Esophagus (tissue), 2 donors: ENCODE results near the gene MRPL24. TPM values are rescaled to one million over a fixed set of nuclear protein-coding genes. Genes with fewer than 3 reads are reported as not detected.
"Not testable (repeated sequence)": the region's sequence is repeated elsewhere in the genome, so short reads cannot be mapped to it uniquely, and the experiment has no call there.

ENCODE experiments used
- H3K27ac ChIP-seq, 2 donors: one replicate each; pipeline ENCODE4 v1.5.1; 2013; ENCODE audit warnings: low read depth in 2 of 2, mild to moderate bottlenecking in 2 of 2, inconsistent platforms in 1 of 2, low read length in 1 of 2, moderate library complexity in 1 of 2
- H3K27me3 ChIP-seq, 2 donors: one replicate each; pipeline ENCODE4 v1.6.1; 2013; ENCODE audit warnings: low read length in 2 of 2, control low read depth in 1 of 2, mild to moderate bottlenecking in 1 of 2; ENCODE audit not compliant: insufficient read depth in 2 of 2, control insufficient read depth in 1 of 2
- H3K36me3 ChIP-seq, 2 donors: one replicate each; pipeline ENCODE4 v1.6.1; 2013; ENCODE audit warnings: low read length in 1 of 2; ENCODE audit not compliant: control insufficient read depth in 2 of 2, insufficient read depth in 2 of 2
- H3K4me1 ChIP-seq, 2 donors: one replicate each; pipeline ENCODE4 v1.6.1; 2013; ENCODE audit warnings: low read length in 1 of 2; ENCODE audit not compliant: control insufficient read depth in 2 of 2, insufficient read depth in 2 of 2
- H3K4me3 ChIP-seq, 2 donors: one replicate each; pipeline ENCODE4 v1.5.1; 2013; ENCODE audit warnings: low read length in 2 of 2, mild to moderate bottlenecking in 2 of 2, low read depth in 1 of 2, moderate library complexity in 1 of 2
- H3K9me3 ChIP-seq, 2 donors: one replicate each; pipeline ENCODE4 v1.6.1; 2013; ENCODE audit warnings: mild to moderate bottlenecking in 2 of 2, low read depth in 1 of 2, low read length in 1 of 2, moderate library complexity in 1 of 2; ENCODE audit not compliant: control insufficient read depth in 2 of 2, insufficient read depth in 1 of 2
- WGBS, 2 donors: extraction: QIAGEN DNeasy Blood & Tissue Kit; methylation state at CpG; one replicate each; pipeline ENCODE4 v1.1.7; 2013; 5-methylcytosine and 5-hydroxymethylcytosine counted together
- polyA plus RNA-seq, 2 donors: library from polyadenylated mRNA; stranded (reverse); fragments of 200-250 nt; gene quantifications; one replicate each; pipeline ENCODE4 v1.2.3, GENCODE V29; 2013
- donor health status: healthy with polysubstance abuse.
- donor health status: Bipolar disorder and iron deficiency.

MRPL24 gene
- polyA plus RNA-seq, 2 donors, result 79.3 to 81.0 TPM

DNA sequence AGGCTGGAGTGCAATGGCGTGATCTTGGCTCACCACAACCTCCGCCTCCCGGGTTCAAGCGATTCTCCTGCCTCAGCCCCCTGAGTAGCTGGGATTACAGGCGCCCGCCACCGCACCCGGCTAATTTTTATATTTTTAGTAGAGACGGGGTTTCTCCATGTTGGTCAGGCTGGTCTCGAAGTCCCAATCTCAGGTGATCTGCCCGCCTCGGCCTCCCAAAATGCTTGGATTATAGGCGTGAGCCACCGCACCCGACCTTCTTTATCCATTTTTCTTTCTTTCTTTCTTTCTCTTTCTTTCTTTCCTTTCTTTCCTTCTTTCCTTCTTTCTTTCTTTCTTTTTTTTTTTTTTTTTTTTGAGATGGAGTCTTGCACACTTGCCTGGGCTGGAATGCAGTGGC is 24.2 kb upstream of the MRPL24 start:
- H3K4me3 ChIP-seq, H3K27ac ChIP-seq: not testable (repeated sequence)
- 94 to 96% methylated on average over 15 of the region's 15 CpGs for WGBS, 2 donors

DNA sequence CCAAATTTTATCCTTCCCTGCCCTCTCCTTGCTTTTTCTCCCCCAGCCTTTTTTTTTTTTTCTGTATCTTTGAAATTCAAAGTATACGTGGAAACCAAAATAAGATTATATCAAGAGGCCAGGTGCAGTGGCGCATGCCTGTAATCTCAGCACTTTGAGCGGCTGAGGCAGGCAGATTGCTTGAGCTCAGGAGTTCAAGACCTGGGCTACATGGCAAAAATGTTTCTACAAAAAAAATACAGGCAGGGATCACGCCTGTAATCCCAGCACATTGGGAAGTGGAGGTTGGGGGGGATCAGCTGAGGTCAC is 19.9 kb upstream of the MRPL24 start:
- Histone ChIP-seq H3K27me3 (no peaks in the 10 kb centered on the region), H3K36me3 (no peaks in the 10 kb centered on the region), H3K4me3 (no peak overlapping the region), H3K27ac (no peak overlapping the region), H3K9me3 (no peaks in the 10 kb centered on the region), H3K4me1 (no peaks in the 10 kb centered on the region)
- 73 to 80% methylated on average over 4 of the region's 4 CpGs for WGBS, 2 donors

More for the DNA sequence above, 24.2 kb upstream of the MRPL24 start:
- not testable (repeated sequence) for H3K4me1 ChIP-seq, H3K36me3 ChIP-seq, H3K27me3 ChIP-seq, H3K9me3 ChIP-seq

DNA sequence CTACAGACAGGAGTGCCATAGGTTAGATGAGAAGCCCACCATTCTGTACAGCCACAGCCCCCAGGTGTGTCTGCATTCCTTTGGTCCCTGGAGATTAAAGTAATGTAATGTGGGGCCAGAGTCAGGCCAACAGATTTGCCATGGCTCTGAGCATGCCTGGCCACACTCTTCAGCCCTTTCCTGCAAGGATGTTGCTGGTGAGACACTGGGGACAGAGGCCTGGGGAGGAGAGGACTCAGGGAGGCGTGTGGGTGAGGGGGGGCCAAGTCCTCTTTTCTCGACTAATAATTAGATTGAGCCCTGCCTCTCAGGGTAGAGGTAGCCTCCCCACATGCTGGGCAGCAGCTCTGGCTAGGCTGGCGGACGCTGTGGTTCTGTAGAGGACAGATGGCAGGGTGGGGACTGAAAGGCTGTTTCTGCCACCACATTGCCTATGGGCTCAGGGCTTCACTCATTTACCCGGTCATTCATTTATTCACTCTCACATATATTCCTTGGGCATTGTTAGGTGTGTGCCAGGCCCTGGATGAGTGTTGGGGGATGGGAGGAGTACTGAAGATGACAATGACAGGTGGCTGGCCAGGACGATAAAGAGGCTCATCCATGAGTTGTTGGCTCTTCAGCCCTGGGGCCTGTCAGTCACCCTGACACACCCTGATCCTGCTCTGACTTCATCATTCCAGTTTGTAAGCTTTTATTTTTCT is 19.4 kb upstream of the MRPL24 start:
- WGBS, 2 donors, result 68% methylated on average over 6 of the region's 6 CpGs
- Histone ChIP-seq H3K4me1 (no peaks in the 10 kb centered on the region), H3K36me3 (no peaks in the 10 kb centered on the region), H3K9me3 (no peaks in the 10 kb centered on the region), H3K27ac (no peak overlapping the region), H3K27me3 (no peaks in the 10 kb centered on the region), H3K4me3 (no peak overlapping the region)

DNA sequence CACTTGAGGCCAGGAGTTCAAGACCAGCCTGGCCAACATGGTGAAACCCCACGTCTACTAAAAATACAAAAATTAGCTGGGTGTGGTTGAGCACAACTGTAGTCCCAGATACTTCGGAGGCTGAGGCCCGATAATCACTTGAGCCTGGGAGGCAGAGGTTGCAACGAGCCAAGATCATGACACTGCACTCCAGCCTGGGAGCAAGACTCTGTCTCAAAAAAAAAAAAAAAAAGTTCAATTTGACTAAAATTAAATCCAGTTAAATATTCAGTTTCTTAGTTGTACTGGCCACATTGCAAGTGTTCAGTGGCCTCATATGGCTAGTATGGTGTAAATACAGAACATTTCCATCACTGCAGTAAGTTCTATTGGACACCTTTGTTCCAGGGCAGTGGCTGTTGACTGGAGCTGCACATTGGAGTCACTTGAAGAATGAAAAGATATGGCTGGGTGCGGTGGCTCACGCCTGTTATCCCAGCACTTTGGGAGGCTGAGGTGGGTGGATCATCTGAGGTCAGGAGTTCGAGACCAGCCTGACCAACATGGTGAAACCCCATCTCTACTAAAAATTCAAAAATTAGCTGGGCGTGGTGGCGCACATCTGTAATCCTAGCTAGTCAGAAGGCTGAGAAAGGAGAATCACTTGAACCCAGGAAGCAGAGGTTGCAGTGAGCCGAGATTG is 16.8 kb upstream of the MRPL24 start:
- H3K4me3 ChIP-seq, H3K36me3 ChIP-seq, H3K27ac ChIP-seq, H3K9me3 ChIP-seq, H3K4me1 ChIP-seq, H3K27me3 ChIP-seq: not testable (repeated sequence)
- 87 to 97% methylated on average over 10 of the region's 10 CpGs for WGBS, 2 donors

DNA sequence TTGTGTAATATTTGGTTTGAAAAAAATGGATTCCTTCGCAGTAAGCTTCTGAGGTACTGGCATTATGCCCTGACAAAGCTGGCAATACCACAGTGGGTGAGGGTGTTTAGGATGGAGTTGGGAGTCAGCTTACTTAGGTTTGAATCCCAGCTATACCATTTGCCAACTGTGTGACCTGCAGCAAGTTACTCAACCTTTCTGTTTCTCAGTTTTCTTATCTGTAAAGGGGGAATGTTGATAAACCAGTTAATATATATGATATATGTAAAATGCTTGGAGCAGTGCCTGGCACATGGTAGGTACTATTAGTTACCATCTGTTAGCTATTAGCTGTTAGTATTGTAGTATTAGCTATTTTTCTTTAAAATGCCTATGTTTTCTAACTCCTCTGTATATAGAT is 15.5 kb upstream of the MRPL24 start:
- WGBS, 2 donors, result 93 to 94% methylated on average over 1 of the region's 1 CpG
- no peaks in the 10 kb centered on the region for H3K27me3 ChIP-seq
- H3K4me3 ChIP-seq, result no peak overlapping the region
- no peaks in the 10 kb centered on the region for H3K9me3 ChIP-seq
- no peak overlapping the region for H3K27ac ChIP-seq
- peaks cover 0 to 2% of the 10 kb centered on the region in 2 donors for H3K4me1 ChIP-seq
- H3K36me3 ChIP-seq, result no peaks in the 10 kb centered on the region

DNA sequence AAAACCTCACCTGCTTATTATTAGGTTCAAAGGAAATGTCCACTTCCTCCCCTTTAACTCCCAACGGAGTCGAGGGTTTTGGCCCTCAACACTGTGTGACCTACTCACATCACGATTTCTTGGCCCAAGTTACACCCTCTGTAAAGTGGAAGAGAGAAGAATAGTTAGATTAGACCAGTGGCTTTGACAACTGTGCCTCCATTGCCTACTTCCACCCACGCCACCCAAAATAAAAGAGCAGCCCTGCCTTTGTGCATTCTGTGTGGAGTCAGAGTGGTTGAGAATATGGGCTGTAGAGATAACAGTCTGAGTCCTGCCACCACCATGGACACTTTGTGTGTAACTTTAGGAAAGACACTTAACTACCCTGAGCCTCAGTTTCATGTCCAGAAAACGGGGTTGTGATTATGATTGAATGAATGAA is 14.7 kb upstream of the MRPL24 start:
- Histone ChIP-seq H3K4me3 (no peak overlapping the region), H3K27ac (no peak overlapping the region)

DNA sequence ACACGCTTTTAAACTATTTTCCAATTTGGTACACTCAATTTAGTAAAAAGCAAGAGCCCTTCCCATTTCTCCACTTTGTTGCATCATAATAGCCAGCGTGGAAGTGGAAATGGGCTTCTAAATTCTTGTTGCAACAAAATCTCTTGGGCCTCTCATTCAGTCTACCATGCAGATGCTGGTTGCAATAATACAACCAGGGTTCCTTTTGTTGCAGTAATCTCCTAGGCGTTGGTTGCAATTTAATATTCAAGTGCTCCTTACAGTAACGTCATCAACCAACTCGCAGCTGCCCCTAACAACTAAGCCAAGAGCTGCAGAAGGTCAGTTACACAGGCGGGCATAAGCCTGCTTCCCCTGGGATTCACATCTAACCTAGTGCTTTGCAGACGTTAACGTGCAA is 13.3 kb upstream of the MRPL24 start:
- 82 to 83% methylated on average over 8 of the region's 8 CpGs for WGBS, 2 donors
- Histone ChIP-seq H3K36me3 (no peaks in the 10 kb centered on the region), H3K27ac (no peak overlapping the region), H3K9me3 (no peaks in the 10 kb centered on the region), H3K27me3 (no peaks in the 10 kb centered on the region), H3K4me1 (peaks cover 0 to 9% of the 10 kb centered on the region in 2 donors), H3K4me3 (no peak overlapping the region)

More for the DNA sequence above, 14.7 kb upstream of the MRPL24 start:
- H3K36me3 ChIP-seq, result no peaks in the 10 kb centered on the region
- no peaks in the 10 kb centered on the region for H3K9me3 ChIP-seq
- H3K4me1 ChIP-seq, result peaks cover 0 to 2% of the 10 kb centered on the region in 2 donors
- no peaks in the 10 kb centered on the region for H3K27me3 ChIP-seq
- 73 to 77% methylated on average over 5 of the region's 5 CpGs for WGBS, 2 donors

DNA sequence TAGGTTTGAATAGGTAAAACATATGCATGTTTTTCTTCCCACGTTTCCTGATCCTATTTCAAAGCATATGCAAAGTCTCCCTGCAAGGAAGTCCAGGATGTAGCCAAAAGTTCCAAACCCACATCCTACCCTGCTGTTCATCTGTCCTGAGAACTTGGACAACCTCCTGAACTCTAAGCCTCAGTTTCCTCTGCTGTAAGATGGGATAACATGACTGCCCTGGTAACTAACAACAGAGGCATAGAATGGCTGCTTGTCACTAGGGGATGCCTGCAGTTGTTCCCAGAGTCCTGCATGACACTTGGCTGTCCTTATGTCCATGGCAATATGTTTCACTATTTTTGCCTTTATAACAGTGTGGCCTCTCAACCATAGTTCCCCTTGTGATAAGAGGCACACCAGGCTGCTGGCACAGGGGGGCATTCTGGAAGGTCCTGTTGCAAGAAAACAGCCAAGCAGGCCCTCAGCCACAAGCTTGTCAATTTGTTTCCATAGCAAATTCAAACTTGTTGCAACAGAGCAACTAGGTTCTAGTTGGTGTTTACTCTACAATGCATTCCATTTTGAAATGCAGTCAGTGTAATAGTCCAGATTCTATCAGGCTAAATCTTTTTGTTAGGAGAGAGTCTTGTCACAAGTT is 12.1 kb upstream of the MRPL24 start:
- H3K27me3 ChIP-seq, result no peaks in the 10 kb centered on the region
- 15 to 16% methylated on average over 1 of the region's 1 CpG for WGBS, 2 donors
- peak overlapping the region in 1 of 2 donors; percentile 99 for H3K4me3 ChIP-seq
- peak overlapping the region in 1 of 2 donors; percentile 28 for H3K27ac ChIP-seq
- peaks cover 0 to 12% of the 10 kb centered on the region in 2 donors for H3K4me1 ChIP-seq
- H3K9me3 ChIP-seq, result no peaks in the 10 kb centered on the region
- H3K36me3 ChIP-seq, result no peaks in the 10 kb centered on the region

DNA sequence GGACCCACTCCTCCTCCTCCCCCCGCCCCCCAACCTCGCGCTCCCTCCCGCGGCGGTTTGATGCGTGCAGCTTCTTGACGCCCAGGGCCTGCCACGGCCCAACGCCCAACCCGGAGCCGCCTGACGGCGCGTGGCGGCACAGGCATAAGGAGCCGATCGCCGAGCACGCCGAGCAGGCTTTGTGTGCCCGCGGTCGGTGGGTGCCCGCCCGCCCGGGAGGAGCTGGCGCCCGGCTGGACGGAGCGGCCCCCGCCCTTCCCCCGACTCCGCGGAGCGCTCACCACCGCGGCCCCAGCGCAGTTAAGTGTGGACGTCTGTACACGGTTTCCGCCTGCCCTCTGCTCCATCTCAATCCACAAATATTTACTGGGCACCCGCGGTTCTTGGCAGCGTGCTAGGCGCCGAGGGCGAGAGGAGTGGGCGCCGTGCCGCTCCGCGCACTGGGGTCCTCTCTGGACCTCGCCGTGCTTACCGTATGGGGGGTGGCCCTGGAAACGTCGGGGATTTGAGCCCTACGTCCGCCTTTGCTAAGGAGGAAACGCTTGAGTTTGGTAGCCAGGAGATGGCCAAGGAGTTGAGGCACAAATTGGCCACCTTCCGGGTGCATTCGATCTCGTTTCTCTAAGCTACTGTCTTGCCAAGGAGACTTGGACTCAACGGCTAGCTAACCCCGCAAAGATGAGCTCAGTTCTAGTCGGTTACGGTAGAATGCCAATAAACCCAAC is 11.0 kb upstream of the MRPL24 start:
- Histone ChIP-seq H3K27ac (peak overlapping the region; percentile 96 to 98), H3K36me3 (no peaks in the 10 kb centered on the region), H3K4me3 (peak overlapping the region; percentile 95 to 99), H3K9me3 (no peaks in the 10 kb centered on the region), H3K27me3 (no peaks in the 10 kb centered on the region), H3K4me1 (peaks cover 0 to 18% of the 10 kb centered on the region in 2 donors)
- 0% methylated on average over 48 to 68 of the region's 68 CpGs for WGBS, 2 donors
